Measurements from ENCODE around the gene C10orf120. TPM values are rescaled to one million over a fixed set of nuclear protein-coding genes. Genes with fewer than 3 reads are reported as not detected.

Gene C10orf120
- total RNA-seq, 1 experiment from 2014 or later: not detected

DNA sequence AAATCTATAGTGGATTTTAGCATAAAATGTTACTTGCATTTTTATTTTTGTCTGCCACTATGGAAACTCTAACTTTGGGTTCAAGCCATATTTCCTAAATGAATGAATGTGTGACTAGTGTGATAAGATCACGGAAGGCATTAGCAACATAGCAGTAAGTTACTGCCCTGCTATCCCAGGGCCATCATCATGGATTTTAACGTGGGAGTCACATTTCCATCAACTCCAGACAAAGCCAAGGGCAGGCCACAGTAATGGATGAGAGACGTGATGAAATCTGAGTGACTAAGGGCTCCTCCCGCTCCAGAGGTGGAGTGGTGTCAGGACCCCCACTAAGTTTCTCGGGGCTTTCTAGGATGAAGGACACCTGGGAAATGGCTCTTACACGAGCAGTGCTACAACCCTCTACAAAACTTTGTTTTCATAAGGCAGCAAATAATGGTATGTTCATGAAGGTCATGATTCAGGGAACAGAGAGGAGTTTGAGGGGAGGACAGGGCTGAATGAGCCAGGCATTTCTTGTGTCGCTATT lies 34.3 kb downstream of the C10orf120 start:
- POLR2A ChIA-PET: interaction anchor here (0.9 kb wide), 1 partner anchor 39 kb away, joined by 3 read pairs; no protein-coding TSS in a partner anchor
- no peak overlapping the region for H3K4me3 Mint-ChIP-seq (ENCODE audit: unreplicated experiment)
- intact Hi-C loops (cut with micrococcal nuclease): no loop called here
- no peak for DNase-seq (ENCODE audit: unreplicated experiment)
- H3K4me1 Mint-ChIP-seq (ENCODE audit: insufficient read depth, unreplicated experiment): no peaks in the 10 kb centered on the region
- no peak for TF ChIP-seq CTCF (IDR thresholded peaks at IDR 0.05; ENCODE audit: unreplicated experiment)
- H3K9me3 Mint-ChIP-seq (ENCODE audit: unreplicated experiment): no peaks in the 10 kb centered on the region
- BruUV-seq (replicated peaks): no TSS peak
- CTCF ChIA-PET: no interaction called here
- H3K27ac Mint-ChIP-seq (ENCODE audit: low read depth, unreplicated experiment): no peak overlapping the region
- no peaks in the 10 kb centered on the region for H3K36me3 Mint-ChIP-seq (ENCODE audit: insufficient read depth, unreplicated experiment)
- peaks cover 29% of the 10 kb centered on the region for H3K27me3 Mint-ChIP-seq (ENCODE audit: insufficient read depth, unreplicated experiment)

DNA sequence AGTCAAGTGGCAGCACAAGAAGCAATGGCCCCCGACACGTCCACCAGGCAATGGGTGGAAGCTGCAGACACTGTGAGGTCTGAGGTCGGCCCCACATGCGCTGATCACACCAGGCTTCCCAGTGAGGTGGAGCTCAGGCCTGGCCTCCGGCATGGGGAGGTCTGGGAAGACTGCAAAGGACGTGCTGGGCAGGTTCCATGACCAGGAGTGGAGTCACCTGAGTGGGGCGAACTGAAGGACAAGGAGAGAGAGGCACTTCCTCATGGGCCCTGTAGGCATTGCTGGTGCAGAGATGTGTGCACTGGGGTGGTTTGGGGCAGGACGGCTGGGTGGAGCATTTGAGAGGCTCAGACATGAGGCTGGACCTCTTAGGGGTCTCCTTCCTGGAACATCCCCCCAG lies 35.1 kb downstream of the C10orf120 start:
- no peak overlapping the region for H3K27ac Mint-ChIP-seq (ENCODE audit: low read depth, unreplicated experiment)
- ChIA-PET POLR2A (interaction anchor here (0.9 kb wide), 1 partner anchor 38 kb away, joined by 3 read pairs; no protein-coding TSS in a partner anchor), CTCF (no interaction called here)
- no peaks in the 10 kb centered on the region for H3K36me3 Mint-ChIP-seq (ENCODE audit: insufficient read depth, unreplicated experiment)
- no peak for DNase-seq (ENCODE audit: unreplicated experiment)
- intact Hi-C loops (cut with micrococcal nuclease): no loop called here
- H3K4me3 Mint-ChIP-seq (ENCODE audit: unreplicated experiment): no peak overlapping the region
- H3K27me3 Mint-ChIP-seq (ENCODE audit: insufficient read depth, unreplicated experiment): peaks cover 32% of the 10 kb centered on the region
- H3K4me1 Mint-ChIP-seq (ENCODE audit: insufficient read depth, unreplicated experiment): no peaks in the 10 kb centered on the region
- H3K9me3 Mint-ChIP-seq (ENCODE audit: unreplicated experiment): no peaks in the 10 kb centered on the region
- no peak for TF ChIP-seq CTCF (IDR thresholded peaks at IDR 0.05; ENCODE audit: unreplicated experiment)
- no TSS peak for BruUV-seq (replicated peaks)

DNA sequence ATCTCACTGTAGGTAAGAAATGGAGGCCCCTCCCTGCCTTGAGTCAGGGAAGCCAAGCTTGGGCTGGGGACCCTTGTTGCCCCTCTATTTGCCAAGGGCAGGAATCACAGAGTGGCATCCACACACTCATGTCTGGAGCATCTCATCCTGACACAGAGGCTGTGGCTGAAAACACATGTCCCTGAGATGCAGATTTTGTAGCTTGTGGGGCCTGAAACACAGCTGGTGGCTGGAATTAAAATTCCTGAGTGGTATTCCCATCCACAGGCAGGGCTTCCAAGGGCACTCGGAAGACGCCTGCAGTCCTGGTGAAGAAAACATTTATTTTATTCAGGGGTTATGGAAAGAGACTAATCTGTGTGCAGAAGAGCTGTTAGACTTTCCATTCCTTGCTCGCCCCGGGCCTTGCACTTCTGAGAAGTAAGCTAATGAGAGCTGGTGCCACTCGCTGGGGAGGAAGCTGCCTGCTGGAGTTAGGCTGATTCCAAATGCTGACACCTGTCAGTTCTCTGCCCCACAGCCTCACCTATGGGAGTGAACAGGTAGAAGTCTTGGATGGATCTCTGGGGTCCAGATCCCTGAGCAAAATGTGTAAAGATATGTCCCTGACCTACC lies 36.0 kb downstream of the C10orf120 start:
- ChIA-PET CTCF (interaction anchor here (1.5 kb wide), 1 partner anchor 15 kb away, joined by 6 read pairs; no protein-coding TSS in a partner anchor), POLR2A (interaction anchor here (1.1 kb wide), 1 partner anchor 13 kb away, joined by 3 read pairs; no protein-coding TSS in a partner anchor)
- H3K36me3 Mint-ChIP-seq (ENCODE audit: insufficient read depth, unreplicated experiment): no peaks in the 10 kb centered on the region
- H3K27ac Mint-ChIP-seq (ENCODE audit: low read depth, unreplicated experiment): no peak overlapping the region
- no peak for DNase-seq (ENCODE audit: unreplicated experiment)
- BruUV-seq (replicated peaks): no TSS peak
- intact Hi-C loops (cut with micrococcal nuclease): no loop called here
- no peak overlapping the region for H3K4me3 Mint-ChIP-seq (ENCODE audit: unreplicated experiment)
- TF ChIP-seq CTCF (IDR thresholded peaks at IDR 0.05; ENCODE audit: unreplicated experiment): no peak
- no peaks in the 10 kb centered on the region for H3K4me1 Mint-ChIP-seq (ENCODE audit: insufficient read depth, unreplicated experiment)
- H3K9me3 Mint-ChIP-seq (ENCODE audit: unreplicated experiment): no peaks in the 10 kb centered on the region
- H3K27me3 Mint-ChIP-seq (ENCODE audit: insufficient read depth, unreplicated experiment): peaks cover 29% of the 10 kb centered on the region

DNA sequence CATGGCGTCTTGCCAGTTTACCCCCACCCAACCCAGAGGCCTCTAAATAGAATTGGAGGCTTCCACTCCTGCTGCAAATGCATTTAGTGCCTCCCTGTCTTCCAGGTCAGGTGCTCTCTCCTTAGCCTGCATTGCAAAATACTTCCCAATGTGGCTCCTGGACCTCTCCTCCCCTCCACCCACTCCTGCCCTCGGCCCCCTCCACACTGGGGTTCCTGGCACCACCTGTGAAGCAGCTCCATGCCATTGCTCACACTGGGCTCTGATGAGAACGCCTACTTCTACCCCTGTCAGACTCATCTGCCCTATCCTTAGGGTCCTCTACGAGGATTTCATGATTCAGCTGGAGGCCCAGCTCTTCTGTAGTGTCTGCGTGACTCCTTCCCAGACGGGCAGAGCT lies 37.4 kb downstream of the C10orf120 start:
- no peak for DNase-seq (ENCODE audit: unreplicated experiment)
- H3K4me1 Mint-ChIP-seq (ENCODE audit: insufficient read depth, unreplicated experiment): no peaks in the 10 kb centered on the region
- no peak overlapping the region for H3K4me3 Mint-ChIP-seq (ENCODE audit: unreplicated experiment)
- H3K9me3 Mint-ChIP-seq (ENCODE audit: unreplicated experiment): no peaks in the 10 kb centered on the region
- ChIA-PET POLR2A (no interaction called here), CTCF (interaction anchor here (0.6 kb wide), 1 partner anchor 48 kb away, joined by 4 read pairs; no protein-coding TSS in a partner anchor)
- no peak for TF ChIP-seq CTCF (IDR thresholded peaks at IDR 0.05; ENCODE audit: unreplicated experiment)
- peaks cover 15% of the 10 kb centered on the region for H3K27me3 Mint-ChIP-seq (ENCODE audit: insufficient read depth, unreplicated experiment)
- H3K36me3 Mint-ChIP-seq (ENCODE audit: insufficient read depth, unreplicated experiment): no peaks in the 10 kb centered on the region
- intact Hi-C loops (cut with micrococcal nuclease): no loop called here
- no TSS peak for BruUV-seq (replicated peaks)
- no peak overlapping the region for H3K27ac Mint-ChIP-seq (ENCODE audit: low read depth, unreplicated experiment)

Measured in MCF 10A (cell line).